COR-L47 (cell line): ENCODE data around the gene CLIC1.
A peak's percentile ranks its signal among the peaks of the same experiment; 100 is the strongest.

Source experiments
- DNase-seq: peaks from one replicate; lab custom pipeline; 2025; lab: John Stamatoyannopoulos, UW

CLIC1 gene

DNA sequence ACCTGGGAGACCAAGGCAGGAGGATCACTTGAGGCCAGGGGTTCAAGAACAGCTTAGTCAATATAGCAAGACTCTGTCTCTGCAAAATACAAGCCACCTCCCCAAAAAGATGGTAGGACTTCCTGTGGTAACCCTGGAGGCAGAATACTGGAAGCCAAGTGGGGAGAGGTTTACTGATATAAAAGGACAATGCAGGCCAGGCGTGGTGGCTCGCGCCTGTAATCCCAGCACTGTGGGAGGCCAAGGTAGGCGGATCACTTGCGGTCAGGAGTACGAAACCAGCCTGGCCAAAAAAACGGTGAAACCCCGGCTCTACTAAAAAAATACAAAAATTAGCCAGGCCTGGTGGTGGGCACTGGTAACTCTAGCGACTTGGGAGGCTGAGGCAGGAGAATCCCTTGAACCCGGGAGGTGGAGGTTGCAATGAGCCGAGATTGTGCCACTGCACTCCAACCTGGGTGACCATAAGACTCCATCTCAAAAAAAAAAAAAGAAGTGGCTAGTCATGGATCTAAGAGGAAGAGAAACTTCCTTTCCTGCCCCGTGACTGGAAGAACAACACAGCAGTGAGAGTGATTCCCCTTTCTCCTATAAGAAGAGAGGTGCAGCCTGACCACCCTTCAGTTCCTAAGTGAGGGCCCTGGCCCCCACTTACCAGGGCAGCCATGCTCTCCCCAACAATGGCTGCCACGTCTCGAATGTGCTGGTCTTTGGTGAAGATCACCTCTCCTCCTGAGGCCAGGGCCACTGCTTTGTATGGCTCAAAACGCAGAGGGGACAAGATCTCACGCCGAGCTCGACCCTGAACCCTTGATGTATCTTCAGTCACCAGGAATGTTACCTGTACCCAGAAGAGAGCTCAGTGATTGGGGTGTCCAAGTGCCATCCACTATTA is 32.3 kb upstream of the CLIC1 start:
- no peak for DNase-seq

DNA sequence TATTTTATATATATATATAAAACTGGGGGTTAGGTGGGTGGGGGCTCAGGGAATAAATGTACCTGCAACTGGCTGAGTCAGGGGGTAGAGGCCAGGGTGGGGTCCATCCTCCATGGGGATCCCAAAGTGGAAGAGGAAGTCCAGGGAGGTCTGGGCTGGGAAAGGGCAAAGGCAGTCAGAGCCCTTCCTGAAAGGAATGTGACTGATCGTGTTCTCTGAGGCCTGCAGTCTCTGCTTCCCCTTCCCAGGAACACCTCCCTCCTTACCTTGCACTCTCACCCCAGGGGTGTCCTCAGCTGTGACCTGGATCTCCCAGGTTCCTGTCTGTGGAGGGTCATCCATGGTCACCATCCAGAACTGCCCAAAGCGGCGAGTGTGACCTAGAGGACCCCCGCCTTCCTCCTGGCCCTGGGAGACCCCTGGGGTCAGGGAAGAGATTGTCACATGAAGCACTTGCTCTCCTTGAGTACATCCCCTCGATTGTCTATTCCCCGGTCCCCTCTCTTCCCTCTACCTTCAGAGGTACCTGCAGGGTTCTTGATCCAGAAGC is 30.8 kb upstream of the CLIC1 start:
- DNase-seq = no peak

DNA sequence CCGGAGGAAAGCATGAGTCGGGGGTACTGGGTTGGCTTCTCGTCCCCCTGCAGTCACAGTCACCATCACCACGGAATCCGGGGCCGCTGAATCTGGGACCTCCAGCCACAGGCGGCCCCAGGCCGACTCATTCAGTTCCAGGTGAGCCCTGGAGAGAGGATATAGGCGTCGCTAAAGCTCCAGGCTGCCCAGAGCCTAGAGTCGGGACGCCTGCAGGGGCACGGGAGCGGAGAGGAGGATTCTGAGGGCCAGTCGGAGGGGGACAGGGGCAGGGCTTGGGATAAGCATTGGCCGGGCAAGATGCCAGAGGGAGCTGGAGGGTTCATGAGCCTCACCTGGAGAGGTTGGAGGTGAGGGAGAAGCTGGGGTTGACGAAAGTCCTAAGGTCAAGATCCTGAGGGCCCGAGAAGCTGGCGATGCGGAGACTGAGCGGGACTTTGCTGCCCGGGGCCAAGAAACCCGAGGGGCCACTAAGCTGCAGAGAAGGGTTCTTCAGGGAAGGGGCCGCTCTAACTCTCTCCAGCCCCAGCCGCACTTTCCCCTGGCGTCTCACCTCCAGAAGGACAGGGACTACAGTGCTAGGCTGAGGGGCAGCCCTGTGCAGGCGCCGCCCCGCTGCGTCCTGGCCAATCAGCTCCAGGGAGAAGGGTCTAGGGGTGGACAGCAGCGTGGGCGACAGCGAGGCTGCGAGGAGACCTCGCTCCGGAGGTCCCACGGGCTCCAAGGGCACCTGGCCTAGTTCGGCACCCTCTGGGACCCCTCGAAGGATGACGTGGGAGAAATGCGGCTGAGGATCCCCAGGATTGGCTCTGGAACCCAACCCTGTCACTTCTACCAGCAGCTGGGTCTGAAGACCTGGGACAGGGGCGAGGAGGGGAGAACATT is 29.8 kb upstream of the CLIC1 start:
- DNase-seq = no peak

DNA sequence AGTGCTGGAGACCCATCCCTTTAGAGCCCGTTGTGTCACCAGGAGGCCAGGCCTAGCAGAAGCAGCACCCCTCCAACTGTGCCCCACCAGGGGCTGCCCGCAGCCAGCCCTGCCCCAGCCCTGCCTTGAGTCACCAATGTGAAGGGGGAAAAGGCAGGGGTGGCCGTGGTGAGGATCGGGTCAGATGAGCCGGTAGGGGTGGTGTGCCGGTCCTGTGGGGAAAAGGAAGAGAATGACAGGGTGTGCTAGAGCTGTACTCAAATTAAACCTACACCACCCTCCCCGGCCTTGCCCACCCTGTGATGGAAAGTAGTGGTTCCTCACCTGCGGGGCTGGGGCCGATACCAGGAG is 29.2 kb upstream of the CLIC1 start:
- no peak for DNase-seq

DNA sequence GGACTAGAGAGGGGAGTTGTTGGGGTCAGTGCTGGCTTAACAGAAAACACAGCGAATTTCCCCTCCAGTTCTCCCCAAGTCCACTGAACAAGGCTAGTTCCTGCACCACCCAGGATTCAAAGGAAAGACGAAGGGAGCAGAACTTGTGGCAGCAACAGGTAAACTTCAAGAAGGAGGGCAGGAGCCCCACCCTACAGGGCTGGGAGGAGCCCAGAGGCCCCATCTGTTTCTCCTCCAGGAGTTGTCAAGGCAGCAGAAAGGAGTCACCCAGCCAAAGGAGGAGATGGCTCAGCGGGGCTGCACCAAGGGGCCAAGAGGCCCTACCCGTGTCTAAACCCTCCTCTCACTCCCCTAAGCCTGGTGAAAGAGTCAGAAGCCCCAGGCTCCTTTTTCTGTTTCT is 27.9 kb upstream of the CLIC1 start:
- DNase-seq = no peak

DNA sequence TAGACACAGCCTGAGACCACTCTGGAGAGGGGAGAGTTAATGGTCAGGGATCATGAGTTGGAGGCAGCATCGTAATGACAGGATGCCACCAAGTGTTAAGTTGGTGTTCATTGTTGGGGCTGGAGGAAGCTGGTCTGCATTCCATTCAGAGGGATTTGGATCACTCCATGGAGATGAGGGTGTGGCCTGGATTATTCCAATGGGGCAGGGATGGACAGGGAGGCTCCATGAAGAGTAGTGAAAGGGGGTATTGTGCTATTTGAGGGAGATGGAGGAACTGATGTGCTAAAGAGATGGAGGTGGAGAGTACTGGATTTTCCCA is 27.2 kb upstream of the CLIC1 start:
- peak; percentile 12 for DNase-seq

DNA sequence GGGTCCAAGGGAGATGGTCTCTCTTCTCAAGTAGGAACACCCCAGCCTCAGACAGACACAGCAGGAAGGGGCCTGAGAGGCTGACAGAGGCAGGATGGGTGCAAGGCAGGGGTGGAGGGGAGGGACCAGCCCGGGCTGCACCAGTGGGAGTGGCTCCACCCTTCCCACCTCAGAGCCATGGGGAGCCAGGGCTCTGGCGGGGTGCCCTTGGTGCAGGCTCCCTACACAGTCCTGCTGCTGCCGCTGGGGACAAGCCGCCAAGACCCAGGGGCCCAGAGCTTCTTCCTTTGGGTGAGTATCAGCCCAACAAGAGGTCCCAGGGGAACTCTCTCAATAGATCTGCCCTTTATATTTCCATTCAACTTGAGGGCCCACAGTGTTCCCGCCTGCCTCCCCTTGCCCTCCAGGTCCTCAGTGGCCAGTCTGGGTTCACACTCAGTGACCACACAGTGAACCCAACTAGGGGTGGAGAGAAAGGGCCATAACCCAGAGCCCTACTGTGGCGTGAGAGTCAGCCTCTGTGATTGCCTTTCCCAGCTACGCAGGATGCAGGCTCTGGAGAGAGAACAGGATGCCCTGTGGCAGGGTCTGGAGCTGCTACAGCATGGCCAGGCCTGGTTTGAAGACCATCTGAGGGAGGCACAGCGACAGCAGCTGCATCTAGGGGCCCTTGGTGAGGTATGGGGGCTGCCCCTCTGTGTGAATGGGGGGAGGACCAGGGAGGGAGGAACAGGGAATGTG is 26.7 kb upstream of the CLIC1 start:
- DNase-seq = no peak

DNA sequence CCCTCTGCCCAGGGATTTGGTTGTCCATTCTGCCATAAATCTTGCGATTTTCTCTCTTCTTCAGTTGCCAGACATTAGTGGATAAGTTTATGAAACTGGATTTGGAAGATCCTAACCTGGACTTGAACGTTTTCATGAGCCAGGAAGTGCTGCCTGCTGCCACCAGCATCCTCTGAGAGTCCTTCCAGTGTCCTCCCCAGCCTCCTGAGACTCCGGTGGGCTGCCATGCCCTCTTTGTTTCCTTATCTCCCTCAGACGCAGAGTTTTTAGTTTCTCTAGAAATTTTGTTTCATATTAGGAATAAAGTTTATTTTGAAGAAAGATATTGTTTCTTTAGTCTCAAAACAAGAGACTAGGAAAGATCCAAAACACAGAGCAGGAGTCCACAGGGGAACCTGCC is 26.0 kb upstream of the CLIC1 start, which contains the start of gene SAPCD1:
Gene SAPCD1, plus strand, starts transcription at position 301 of the 400 bp plus-strand sequence. CDS start 399 bp downstream, outside the sequence.
- no peak for DNase-seq

DNA sequence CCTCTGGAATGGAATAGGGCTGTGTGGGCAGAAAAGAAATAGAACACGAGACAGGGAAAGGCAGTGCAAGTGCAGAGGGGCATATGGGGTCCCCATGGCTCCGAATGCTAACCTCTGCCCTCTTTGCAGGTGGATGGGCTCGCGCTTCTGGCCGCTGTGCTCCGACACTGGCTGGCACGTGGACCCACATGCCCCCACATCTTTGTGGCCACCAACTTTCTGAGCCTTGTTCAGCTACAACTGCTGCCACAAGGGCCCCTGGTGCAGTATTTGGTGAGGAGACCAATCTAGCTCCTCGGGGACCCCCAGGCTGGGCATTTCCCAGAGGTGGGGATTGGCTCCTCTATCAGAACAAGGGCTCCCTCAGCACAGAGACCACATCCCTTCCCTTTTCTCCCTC is 25.0 kb upstream of the CLIC1 start:
- no peak for DNase-seq

DNA sequence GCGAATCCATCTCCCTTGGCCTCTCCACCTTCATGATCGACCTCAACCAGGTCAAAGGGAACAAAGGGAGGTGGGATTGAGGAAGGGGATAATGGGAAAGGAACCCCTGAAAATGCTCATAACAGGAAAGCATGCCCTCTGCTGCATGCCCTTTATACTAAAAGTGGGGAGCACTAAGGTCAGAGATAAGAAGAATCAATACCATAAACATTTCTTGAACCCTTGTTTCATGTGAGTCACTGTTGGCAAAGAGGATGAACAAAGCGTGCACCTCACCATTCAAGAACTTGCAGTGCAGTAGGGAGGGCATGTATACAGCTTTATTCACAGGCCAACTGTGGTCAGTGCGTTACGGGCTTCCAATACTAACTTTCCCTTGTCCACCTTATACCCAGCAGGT is 24.5 kb upstream of the CLIC1 start:
- no peak for DNase-seq

DNA sequence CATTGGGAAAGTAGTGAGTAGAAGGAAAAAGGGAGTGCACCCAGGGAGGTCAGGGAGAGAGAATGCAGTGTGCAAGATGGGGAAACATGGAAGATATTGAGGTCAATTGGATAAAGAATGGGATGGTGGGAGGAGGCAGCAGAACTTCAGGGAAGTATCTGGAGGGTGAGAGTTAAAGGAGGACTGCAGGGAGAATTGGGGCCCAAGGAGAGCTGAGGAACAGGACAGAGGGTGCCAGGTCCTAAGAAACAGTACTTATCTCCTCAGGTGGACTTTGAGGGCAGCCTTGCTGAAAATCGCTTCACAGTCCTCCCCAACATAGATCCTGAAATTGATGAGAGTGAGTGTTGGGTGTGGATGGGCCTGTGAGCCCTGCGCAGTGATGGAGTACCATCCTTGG is 22.0 kb upstream of the CLIC1 start:
- no peak for DNase-seq

DNA sequence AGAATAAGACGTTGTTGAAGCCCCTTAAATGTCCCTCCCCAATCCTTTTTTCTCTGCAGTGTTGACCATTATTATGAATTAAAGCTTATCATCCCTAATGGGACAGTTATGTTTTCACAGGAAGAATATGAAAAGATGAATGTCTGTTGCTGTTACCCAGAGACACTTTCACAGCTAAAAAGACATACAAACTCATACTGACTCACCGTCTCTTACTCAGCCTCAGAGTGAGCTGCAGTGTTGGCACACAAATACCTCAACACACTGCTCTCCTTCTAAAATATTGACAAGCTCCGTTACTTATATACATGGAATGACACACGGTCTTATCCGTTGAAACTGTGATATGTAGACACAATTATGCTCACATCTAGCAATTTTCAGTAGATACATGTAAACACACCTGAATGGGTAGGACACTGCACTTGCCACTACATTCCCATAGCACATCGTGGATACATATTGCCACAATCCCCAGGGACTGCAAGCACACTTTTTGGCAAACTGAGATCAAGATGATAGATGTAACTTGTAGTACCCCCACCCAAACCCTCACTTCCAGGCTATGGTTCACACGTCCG is 16.5 kb upstream of the CLIC1 start:
- DNase-seq = no peak

DNA sequence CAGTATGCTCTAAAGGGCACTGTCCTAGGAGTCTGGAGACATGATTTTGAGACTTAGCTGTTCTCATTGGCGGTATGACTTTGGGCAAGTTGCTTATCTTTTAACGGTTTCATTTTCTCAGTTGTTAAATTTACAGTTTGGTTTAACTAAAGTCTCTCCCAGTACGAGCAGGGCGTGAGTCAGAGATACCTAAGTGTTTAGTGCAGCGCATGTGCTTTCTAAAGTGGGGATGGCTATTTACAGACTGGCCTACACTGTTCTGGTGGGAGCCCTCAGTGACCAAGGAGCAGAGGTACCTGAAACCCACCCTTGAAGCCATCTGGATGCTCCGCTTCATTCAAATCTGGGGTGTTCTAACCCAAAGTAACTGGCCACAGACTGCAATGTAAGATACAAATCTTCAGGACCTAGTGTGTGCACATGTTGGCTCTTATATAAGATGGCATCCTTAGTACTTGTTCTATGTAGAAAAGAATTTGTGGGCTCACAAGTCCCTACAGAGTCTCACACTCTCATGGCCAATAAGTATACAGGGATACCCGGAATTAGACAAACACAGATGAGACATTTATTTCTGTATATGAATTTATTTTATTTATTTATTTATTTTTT is 14.2 kb upstream of the CLIC1 start:
- no peak for DNase-seq

DNA sequence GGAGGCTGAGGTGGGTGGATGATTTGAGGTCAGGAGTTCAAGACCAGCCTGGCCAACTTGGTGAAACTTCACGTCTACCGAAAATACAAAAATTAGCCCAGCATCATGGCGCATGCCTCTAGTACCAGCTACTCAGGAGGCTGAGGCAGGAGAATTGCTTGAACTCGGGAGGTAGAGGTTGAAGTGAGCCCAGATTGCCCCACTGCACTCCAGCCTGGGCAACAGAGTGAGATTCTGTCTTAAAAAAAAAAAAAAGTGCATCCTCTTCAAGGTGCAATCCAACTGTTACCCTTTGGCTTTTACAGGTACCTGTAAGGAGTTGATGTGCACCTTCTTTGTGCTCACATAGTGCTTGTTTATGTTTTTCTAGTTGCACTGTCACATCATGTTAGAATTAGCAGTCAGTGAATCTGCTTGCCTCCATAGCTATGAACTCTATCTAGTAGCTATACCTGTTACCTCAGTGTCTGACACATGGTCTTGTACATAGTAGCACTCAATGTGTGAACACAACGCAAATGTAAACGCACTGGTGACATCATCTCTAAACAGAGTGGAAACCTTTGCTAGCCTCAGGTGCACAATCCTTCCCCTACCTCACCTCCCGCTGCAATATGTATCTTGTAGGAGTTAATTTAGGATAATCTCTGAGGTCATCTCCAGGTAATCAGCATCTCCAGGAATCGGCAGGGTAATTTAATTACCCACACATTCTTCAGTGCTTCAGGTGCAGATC is 13.1 kb upstream of the CLIC1 start:
- no peak for DNase-seq

DNA sequence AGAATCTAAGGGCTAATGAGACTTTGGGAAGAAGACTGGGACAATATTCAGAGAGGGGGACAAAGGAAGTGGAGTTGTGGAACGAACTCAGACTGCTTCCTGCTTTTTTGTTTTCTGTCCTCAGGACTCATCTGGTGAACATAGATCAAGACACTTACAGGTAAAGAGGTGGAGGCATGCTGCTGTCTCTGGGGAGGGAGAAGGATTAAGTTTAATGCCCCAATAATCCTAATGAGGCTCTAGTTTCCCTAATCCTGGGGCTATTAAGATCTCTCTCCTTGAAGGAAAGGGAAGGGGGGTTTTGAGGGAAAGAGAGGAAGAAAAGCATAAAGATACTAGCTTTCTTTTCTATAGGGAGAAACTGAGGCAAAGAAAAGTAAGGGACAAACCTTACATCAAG is 8.1 kb upstream of the CLIC1 start:
- no peak for DNase-seq

DNA sequence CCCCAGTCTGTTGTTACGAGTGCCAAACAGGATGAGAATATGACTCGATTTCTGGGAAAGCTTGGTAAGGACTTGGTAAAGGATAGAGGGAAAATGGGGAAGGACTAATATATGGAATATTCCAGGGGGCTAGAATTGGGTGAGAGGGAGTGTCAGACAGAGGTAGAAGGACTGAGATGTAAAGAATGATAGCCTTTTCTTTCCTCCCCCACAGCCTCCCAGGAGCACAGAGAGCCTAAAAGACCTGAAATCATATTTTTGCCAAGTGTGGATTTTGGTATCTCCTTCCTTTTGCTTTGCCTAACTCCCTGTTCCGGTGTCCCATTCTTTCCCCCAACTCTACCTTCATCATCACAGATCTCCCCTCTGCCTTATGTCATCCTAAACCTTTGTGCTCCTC is 6.6 kb upstream of the CLIC1 start:
- DNase-seq = no peak

DNA sequence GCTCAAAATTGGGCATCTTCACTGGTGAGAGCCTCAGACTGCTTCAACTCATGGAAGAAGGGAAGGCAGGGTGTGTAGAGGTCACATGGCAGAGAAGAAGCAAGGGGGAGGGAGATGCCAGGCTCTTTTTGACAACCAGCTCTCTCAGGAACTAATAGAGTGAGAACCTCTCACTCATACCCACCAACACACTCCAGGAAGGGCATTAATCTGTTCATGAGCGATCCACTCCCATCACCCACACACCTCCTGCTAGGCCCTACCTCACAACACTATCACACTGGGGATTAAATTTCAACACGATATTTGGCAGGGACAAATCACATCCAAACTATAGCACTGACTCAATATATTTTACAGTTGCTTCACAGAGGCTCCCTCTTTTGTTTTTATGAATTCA is 5.5 kb upstream of the CLIC1 start:
- no peak for DNase-seq

DNA sequence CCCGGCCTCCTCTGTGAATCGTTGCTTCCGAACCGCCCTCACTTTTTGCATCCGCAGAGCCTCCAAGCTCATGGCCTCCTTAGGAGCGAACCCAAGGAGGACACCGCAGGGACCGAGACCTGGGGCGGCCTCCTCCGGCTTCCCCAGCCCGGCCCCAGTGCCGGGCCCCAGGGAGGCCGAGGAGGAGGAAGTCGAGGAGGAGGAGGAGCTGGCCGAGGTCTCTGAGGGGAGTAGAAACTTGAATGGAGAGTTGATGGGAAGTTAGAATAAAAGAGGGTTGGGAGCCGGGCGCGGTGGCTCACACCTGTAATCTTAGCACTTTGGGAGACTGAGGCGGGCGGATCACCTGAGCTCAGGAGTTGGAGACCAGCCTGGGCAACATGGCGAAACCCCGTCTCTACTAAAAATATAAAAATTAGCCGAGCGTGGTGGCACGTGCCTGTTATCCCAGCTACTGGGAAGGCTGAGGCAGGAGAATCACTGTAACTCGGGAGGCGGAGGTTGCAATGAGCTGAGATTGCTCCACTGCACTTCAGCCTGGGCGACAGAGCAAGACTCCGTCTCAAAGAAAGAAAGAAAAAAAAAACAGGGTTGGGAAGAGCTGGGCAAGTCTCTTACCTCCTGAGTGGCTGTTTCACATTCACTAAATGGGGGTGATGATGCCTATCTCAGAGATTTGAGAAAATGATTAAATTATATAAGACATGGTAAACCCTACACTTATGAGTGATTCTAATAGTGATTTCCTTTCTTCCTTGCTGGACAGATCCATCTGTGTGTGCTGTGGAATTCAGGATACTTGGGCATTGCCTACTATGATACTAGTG is 4.3 kb upstream of the CLIC1 start:
- DNase-seq = no peak

DNA sequence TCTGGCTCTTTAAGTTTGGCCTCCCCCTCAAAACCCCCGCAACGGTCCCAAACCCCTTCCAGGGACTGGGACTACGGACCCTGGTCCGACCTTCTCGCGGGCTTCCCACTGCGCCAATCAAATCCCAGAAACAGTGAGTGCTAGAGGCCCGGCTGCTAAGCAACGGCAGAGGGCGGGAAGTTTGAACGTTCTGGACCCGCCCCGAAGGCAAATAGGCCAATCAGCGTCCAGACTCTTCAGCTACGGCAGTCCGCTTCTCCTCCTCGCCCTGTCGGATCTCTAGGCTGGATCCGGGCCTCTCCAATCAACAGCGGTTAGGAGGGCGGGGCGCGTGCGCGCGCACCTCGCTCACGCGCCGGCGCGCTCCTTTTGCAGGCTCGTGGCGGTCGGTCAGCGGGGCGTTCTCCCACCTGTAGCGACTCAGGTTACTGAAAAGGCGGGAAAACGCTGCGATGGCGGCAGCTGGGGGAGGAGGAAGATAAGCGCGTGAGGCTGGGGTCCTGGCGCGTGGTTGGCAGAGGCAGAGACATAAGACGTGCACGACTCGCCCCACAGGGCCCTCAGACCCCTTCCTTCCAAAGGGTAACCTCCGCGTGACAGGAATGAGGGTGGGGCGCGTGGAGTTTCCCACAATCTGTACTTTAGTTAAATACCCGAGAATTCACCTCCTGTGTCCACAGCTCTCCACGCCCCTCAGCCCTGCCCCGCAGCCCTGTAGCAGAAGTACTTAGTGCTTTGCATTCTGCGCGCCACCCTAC is 3.5 kb upstream of the CLIC1 start, which contains the start of gene MSH5:
Gene MSH5, plus strand, starts transcription at position 367 of the 758 bp plus-strand sequence. CDS start 462 bp downstream, outside the sequence.
- DNase-seq = peak; percentile 99
